Activated naive CD4-positive, alpha-beta T cell treated with Interleukin-2 at 50 U/mL for 16 hours (primary cell): ENCODE data around the gene PRKAR1B.

Source experiments
- DNase-seq: peaks from one replicate; pipeline ENCODE4 v3.0.0-alpha.2; 2020

PRKAR1B gene

DNA sequence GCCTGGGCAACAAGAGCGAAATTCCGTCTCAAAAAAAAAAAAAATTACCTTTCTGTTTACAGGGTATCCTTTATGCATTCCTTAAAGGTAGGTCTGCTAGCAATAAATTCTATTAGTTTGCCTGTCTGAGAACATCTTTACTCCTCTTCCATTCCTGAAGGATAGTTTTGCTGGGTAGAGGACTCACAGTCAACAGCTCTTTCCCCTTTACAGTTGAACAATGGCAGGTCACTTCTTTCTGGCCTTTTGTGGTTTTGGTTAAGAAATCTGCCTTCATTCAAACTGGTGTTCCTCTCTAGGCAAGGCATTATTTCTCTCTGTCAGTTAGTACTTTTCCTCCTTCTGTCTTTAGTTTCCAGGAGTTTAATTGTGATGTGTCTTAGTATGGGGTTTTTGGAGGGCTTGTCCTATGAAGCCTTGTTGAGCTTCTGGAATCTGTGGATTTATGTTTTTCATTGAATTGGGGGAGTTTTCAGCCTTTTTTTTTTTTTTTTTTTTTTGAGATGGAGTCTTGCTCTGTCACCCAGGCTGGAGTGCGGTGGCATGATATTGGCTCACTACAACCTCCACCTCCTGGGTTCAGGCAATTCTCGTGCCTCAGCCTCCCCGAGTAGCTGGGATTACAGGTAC, 5.3 kb downstream of the PRKAR1B start:
- no peak for DNase-seq

DNA sequence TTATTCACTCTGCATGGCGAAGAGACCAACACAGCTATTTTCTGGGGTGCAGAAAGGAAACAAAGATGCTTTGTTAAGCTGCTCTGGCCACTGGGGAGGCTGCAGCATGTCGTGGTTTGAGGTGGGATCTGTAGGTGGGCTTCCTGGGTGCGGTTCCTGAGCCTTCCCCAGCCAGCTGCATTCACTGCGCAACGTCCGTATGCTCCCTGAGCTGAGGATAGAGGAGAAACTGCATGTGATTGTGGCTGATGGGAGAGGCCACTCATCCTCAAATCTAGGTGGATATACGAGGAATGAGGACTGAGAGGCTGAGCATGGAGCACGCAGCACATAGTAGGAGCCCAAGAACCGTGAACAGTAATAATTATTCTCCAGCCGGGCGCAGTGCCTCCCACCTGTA, 10.4 kb downstream of the PRKAR1B start:
- DNase-seq, result no peak

DNA sequence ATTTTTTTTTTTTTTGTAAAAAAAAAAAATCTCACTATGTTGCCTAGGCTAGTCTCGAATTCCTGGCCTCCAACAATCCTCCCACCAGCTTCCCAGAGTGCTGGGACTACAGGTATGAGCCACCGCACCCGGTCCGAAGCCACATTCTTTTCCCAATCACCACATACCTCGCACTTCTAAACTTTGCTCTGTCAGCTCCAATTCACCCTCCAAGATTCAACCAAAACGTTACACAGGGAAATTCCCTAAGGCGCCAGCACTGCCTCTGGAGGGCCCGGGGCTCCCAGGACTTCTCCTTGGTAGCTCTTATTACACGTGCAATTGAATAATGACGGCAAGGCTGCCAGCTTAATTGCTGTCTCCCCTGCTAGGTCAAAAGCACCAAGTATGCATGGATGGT, 10.9 kb downstream of the PRKAR1B start:
- no peak for DNase-seq

DNA sequence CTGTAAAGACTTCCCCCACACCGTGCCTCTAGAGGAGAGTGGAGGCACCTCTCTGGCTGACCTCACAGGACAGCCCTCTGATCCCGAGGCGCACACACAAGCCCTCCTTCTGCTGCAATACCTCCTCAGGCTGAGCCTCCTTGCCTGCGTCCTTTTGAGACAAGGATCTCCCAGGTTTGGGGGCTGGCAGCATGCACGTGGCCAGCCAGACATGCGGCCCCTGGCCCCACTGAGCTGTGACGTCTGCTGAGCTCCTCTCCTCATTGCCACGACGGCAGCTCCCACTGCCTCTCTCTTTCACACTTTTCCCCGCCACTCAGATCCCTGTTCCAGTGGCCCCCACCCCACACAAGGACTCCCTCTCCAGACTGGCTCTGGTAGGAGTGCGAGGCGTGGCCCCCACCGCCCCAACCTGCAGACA, 12.8 kb downstream of the PRKAR1B start:
- no peak for DNase-seq

DNA sequence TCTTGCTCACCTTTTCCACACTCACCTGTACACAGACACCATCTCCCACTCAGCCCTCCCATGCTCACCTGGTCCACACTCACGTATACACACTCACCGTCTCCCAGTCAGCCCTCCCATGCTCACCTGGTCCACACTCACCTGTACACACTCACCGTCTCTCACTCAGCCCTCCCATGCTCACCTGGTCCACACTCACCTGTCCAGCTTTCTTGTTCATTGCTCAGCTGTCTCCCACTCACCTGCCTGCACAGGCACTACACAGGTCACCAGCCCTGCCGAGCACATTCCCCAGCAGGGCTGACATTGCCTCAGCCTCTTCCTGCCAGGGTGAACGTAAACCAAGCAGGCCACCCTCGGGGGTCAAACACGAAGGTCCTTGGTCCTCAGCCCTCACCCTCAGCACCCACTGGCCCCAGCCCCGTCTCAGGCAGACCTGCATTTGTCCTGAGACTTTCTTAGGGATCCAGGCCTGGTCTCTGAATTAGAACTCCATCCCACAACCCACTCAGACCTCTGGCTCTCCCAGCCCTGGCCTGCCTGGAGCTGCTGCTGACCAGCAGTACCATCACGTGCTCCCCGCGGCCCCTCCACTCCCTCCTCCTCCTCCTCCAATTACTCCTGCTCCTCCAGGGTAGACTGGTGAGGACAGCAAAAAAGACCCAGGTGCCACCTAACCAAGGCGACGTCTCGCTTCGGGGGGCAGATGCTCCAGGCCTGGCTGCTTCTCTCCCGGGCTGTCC, 13.4 kb downstream of the PRKAR1B start:
- no peak for DNase-seq

DNA sequence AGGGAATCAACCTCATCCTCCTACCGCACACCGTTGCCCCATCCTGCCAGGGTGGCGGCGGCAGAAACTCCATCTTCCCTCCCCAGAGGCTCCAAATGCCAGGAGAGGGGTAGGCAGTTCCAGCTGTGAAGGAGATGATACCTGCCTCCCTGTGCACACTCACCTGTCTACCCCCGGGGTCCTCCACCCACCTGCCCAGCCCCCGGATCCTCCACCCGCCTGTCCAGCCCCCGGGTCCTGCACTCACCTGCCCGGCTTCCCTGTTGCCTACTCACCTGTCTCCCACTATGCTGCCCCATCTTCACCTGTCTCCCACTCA, 14.0 kb downstream of the PRKAR1B start:
- no peak for DNase-seq

DNA sequence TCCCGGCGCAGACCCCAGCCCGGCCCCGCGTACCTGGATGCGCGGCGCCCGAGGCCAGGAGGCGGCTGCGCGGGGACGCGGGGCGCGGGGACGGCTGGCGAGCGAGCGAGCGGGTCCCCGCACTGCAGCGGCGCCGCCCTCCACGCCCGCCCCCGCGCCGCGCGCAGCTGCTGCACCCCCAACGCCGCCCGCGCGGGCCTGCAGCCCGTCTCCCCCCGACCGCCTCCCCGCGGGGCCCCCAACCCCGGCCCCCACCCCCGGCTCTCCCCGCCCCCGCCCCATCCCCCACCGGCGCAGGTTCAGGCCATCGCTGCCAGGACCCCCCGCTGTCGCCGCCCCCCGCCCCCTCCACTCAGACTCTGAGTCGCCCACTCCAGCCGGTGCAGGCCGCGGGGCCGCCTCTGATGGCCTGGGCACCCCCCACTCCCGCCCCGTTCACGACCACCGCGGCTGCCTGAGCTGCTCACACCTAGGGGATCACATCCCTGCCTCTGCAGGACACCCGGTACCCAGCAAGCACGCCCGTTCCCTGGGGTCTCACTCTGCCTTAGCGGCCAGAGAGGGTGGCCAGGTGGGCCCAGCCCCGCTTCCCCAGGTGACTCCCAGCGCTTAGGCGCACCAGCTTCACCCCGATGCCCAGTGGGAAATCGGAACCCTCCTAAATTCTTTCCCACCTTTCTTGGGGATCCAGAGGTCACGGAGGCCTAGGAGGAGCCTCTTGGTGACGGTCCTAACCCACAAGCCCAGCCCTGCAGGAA, 14.5 kb downstream of the PRKAR1B start:
- DNase-seq, result no peak

DNA sequence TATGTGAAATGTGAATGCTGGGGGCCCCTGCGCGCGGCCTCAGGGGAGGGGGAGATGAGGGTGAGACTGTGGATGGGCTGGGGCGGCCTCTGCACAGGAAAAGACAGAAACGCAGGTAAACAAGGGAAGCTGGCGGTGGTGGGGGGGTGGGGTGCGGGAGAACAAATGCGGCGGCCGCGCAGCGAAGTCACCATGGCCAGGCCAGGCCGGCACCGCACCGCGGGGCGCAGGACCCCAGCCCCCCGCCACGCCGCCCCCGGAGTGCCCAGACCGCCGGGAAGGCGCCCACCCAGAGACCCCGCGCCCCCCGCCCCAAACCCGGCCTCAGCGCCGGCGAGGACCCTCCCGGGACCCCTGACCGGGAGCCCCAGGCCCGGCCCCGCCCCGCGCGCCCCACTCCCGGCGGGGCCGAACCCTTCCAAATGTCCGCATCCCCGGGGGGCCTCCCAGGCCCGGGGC, 15.1 kb downstream of the PRKAR1B start:
- DNase-seq, result no peak

DNA sequence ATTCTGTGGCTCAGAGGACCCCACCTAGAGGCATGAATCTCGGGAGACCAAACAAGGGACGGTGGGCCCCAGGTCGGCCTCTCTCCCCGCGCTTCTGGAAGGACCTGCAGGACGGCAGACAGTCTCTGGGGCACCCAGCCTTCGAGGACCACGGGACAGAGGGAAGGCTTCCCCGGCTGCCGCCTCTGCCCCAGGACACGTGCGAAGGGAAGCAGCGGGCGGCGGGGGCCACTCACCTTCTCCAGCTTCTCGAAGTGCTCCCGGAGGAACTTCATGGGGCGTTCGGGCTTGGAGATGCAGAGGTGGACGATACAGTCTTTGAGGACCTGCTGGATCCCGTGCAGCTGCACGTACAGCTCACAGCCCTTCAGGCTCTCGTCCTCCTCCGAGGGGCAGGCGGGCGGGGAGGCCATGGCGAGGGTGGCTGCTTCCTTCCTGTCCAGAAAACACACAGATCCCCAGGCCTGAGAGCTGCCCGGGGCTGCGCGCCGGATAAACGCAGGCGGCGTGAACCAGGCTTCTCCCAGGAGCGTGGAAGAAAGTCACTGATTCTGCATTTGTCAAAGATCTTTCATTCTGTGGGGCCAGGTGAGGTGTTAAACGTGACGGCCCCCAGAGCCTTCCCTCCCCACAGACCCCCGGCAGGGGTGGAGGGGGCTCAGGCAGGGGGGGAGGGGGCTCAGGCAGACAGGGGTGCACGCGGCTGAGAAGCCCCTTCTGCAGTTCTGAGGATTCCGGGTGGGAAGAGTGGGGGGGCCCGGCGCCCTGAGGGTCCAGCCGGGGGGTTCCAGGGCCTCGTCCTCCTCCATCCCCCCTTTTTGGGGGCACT, 15.8 kb downstream of the PRKAR1B start:
- DNase-seq, result no peak

DNA sequence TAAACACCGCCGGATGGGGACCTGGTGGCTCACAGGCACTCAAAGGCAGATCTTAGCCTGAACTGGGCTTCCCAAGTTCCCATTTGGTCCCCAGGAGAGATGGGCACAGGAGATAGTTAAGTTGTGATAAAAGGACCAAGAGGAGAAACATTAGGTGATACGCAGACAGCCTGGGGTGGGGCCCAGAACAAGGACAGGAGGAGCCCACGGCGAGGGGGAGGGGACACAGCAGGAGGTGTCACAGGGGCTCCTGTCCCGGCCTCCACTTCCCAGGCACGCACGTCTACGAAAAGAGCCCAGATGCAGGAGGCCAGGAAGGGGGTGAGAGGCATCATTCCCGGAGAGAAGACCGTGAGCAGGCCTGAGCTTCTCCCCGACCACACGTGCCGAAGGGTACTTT, 16.9 kb downstream of the PRKAR1B start:
- DNase-seq, result no peak

DNA sequence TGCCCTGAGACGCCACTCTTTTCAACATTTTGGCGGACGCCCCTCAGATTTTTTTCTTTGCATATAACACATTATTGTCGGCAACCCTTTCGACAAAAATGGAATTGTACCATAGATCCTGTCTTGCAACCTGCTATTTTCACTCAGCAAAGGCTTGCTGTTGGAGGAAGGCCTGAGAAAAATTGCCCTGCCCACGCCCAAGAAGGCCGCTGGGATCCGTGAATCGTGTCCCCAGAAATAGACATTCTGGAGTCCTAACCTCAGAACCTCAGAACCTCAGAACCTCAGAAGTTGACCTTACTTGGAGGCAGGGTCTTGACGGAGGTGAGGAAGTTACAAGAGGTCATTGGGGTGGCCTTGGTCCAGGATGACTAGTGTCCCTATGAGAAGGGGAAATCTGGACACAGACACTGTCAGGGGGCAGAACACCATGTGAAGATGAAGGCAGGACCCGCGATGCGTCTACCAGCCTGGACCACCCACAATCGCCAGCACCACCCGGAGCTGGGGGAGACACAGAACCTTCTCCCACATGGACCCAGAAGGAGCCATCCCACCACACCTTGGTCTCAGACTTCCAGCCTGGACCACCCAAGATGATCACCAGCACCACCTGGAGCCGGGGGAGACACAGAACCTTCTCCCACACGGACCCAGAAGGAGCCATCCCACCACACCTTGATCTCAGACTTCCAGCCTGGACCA, 19.6 kb downstream of the PRKAR1B start:
- no peak for DNase-seq

DNA sequence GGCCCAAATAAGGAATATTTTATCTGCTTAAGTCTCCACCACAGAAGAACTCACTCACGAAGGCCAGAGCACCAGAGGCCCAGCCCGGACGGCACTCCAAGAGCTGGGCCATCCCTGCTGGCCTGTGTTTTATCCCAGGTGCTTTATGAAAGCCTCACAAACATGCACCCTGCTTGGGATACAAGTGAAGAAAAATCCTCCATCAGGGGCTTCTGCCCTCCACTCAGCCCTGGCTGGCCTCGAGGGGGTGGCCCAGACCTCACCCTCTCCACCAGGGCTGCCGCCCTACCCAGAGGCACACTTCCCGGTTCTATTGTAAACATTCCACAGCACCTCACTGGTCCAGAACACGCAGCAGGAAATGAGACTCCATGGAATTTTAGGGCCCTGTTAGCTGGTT, 20.4 kb downstream of the PRKAR1B start:
- DNase-seq, result no peak

DNA sequence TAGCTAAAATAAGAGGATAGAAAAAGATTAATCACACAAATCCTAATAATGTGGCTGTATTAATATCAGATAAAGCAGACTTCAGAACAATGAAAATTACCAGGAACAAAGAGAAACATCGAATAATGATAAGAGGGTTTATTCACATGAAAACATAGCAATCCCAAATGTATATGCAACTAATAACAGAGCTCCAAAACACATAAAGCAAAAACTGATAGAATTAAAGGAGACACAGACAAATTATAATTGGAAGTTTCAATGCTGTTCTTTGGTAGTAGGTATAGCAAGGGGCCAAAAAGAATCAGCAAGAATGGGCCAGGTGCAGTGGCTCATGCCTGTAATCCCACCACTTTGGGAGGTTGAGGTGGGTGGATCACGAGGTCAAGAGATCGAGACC, 24.0 kb downstream of the PRKAR1B start:
- DNase-seq, result no peak

DNA sequence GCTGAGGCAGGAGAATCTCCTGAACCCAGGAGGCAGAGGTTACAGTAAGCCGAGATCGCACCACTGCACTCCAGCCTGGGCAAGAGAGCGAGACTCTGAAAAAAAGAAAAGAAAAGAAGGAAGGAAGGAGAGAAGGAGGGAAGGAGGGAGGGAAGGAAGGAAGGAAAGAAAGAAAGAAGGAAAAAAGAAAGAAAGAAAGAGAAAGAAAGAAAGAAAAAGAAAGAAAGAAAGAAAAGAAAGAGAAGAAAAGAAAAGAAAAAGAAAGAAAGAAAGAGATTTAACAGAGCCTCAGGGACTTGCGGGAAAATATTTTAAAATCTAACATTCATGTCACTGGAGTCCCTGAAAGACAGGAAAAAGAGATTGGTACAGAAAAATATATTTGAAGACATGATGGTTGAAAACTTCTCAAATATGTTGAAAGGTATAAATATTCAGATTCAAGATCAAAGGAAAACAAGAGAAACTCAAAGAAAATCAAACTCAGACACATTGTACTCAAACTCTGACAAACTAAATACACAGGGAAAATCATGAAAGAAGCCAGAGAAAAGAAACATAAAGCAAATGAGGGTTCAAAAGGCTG, 25.9 kb downstream of the PRKAR1B start:
- DNase-seq, result no peak

DNA sequence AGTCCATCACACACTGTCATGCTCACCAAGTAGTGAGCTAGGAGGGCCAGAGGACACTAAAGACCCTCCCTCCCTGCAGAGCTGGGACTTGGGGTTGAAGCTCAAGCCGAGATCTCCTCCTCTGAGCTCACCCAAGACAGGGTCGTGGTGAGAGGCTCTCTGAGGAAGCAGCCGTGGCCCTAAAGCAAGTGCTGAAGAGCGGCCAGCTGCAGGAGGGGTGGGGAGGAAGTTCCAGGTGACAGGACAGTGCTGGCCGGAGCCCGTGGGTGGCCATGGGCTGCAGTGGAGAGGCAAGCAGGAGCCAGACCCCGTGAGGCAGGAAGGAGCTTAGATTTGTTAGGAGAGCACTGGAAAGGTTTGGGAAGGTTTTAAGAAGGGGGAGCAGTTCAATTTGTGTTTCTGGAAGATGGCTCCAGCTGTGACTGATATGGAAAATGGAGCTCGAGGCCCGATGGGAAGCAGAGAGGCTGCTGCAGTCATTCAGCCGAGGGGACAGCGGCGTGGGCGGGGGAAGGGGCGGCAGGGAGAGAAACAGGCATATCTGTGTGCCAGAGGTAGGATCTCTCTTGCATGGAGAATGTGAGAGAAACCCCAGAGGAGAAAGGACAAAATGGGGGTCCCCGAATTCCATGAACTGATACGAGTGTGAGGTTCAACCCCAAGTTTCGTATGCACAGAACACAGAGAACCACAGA, 27.5 kb downstream of the PRKAR1B start:
- DNase-seq, result no peak

DNA sequence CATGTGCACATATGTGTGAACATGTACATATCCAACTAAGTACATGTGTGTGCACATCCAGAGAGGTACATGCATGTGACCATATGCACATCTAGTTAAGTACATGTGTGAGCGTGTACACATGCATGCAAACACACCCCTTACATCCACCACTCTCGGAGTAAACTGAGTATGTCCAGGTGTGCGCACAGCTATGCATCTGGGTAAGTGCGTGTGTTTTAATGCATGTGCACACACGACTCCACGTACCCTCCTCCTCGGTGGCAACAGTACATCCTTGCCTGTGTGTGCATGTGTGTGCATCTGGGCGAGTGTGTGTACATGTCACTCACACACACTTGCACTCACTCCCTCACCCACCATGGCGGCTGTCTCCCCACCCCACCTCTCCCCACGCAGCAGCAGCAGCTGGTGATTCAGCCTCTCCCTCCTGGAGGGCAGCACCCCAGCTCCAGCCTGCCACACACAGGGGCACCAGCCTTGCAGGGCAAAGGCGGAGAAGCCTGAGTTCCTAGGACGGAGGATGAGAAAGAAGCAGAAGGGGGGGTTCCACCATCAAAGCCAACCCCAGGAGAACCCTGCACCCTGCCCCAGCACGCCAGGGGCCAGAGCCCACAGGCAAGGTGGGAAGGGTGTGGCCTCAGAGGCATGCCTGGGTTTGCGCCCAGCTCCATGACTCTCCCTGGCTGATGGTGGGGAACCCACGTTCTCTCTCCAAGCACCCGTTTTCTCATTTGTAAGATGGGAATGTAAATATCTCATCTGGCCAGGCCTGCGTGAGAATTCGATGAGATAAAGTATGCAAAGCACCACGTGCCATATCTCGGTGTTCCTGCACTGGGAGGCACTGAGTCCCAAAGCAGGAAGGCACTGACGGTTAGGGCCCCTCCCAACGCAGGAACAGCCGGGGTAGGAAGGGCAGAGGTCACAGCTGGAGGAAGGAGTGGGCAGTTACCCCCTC, 28.3 kb downstream of the PRKAR1B start:
- DNase-seq, result no peak

DNA sequence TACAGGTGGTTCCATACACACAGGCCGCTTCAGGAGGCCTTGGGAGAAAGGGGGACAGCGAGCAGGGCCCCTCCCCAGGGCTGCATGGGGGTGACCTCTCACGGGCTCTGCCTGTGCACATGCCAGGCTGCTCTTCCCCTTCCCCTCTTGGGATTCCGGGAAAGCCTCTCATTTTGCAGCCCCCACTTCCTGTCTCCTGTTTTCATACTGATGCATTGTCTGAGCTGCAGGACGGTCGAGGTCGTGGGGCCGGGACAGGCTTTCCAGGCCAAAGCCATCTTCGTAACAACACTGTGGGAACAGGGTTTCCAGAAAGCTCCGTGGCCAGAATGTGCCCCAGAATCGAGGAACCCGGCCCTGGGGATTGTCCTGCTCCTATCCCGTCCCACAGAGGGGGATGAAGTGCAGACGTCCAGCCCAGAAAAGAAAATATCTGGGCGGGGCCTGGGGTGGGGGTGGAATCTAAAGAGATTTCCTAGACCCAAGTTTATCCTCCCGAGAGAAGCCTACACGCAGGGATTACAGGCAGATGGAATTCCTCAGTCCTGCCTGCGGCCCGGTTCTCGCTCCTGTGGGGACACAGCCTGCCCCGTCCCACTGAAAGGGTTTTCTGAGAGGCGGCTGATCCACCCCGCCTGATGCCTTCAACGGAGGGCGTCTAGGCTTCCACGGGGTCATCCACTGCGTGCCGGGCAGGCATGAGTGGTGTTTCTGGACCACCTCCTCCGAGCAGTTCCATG, 30.1 kb downstream of the PRKAR1B start:
- DNase-seq, result no peak

DNA sequence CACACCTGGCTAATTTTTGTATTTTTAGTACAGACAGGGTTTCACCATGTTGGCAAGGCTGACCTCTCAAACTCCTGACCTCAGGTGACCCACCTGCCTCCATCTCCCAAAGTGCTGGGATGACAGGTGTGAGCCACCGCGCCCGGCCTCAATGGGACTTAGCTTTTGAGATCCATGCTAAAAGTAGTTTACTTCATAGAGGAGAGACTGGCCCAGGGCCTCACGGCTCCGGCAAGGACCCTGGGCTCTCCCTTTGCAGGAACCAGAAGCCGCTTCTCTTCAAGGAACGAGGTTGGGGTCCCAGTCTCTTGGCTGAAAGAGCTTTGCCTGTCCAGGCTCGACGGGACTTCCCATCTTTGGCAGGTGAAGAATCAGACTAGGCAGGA, 30.7 kb downstream of the PRKAR1B start:
- DNase-seq, result no peak

DNA sequence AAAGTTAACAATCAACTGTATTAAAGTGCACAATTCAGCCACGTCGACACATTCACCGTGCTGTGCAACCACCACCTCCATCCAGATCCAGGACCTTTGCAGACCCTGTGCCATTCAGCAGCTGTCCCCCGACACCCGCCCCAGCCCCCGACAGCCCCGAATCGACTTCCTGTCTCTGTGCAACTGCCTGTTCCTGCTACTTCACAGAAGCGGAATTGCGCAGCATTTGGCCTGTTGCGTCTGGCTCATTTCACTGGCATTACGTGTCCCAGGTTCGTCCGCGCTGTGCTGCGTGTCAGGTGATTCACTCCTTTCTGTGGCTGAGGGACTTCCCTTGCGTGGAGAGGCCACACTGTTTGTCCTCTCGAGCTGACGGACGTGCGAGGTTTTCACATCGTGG, 33.8 kb downstream of the PRKAR1B start:
- no peak for DNase-seq
